ENCODE data around the gene SPRR3. TPM values are rescaled to one million over a fixed set of nuclear protein-coding genes. Genes with fewer than 3 reads are reported as not detected.

SPRR3 gene
- total and polyA plus RNA-seq, 7 donors: 2.1 to 13.2 TPM; not detected in 5

DNA sequence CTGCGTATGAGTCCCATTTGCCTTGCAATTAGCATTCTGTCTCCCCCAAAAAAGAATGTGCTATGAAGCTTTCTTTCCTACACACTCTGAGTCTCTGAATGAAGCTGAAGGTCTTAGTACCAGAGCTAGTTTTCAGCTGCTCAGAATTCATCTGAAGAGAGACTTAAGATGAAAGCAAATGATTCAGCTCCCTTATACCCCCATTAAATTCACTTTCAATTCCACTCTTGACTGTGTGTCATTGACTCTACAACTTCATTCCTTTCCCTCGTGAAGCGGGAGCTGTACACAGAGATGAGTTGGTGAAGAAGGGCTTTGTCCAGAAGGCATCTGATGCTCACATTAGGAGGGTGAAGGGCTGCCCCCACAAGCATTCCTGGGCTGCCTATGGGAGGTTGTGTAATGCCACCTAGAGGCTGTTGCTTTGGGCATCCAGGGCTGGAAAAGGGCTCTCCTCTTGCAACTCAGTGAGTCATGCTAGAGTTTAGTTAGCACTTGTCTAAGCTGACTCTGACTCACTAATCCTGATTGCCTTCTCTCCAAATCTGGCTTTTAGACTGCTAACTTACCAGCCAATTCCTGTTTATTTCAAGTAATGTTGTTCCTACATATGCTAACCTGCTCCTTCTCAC, 31.2 kb downstream of the SPRR3 start:
- no peak for TF ChIP-seq POLR2AphosphoS5 (IDR thresholded peaks at IDR 0.05)
- TF ChIP-seq, protein P1, sequence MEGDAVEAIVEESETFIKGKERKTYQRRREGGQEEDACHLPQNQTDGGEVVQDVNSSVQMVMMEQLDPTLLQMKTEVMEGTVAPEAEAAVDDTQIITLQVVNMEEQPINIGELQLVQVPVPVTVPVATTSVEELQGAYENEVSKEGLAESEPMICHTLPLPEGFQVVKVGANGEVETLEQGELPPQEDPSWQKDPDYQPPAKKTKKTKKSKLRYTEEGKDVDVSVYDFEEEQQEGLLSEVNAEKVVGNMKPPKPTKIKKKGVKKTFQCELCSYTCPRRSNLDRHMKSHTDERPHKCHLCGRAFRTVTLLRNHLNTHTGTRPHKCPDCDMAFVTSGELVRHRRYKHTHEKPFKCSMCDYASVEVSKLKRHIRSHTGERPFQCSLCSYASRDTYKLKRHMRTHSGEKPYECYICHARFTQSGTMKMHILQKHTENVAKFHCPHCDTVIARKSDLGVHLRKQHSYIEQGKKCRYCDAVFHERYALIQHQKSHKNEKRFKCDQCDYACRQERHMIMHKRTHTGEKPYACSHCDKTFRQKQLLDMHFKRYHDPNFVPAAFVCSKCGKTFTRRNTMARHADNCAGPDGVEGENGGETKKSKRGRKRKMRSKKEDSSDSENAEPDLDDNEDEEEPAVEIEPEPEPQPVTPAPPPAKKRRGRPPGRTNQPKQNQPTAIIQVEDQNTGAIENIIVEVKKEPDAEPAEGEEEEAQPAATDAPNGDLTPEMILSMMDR (IDR thresholded peaks at IDR 0.05): no peak
- no peak for TF ChIP-seq POLR2A (IDR thresholded peaks at IDR 0.05)
- TF ChIP-seq EP300 (IDR thresholded peaks at IDR 0.05): no peak
- no peak overlapping the region for H3K4me3 ChIP-seq
- intact Hi-C loops (cut with DNase I): no loop called here
- 54% methylated on average over 3 of the region's 3 CpGs for WGBS, 2 donors
- no peaks in the 10 kb centered on the region for H3K4me1 ChIP-seq
- DNase-seq: no peak
- no peaks in the 10 kb centered on the region for H3K36me3 ChIP-seq
- no peaks in the 10 kb centered on the region for H3K9me3 ChIP-seq
- H3K27me3 ChIP-seq: no peaks in the 10 kb centered on the region
- H3K27ac ChIP-seq: no peak overlapping the region

DNA sequence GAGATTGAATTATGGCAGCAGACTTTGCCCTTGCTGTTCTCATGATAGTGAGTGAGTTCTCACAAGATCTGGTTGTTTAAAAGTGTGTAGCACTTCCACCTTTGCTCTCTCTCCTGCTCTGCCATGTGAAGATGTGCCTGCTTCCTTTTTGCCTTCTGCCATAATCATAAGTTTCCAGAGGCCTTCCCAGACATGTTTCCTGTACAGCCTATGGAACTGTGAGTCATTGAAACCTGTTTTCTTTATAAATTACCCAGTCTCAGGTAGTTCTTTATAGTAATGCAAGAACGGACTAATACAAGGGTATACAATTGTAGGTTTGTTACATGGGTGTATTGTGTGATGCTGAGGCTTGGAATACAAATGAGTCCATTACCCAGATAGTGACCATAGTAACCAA, 33.7 kb downstream of the SPRR3 start:
- H3K27ac ChIP-seq: no peak overlapping the region
- WGBS, 2 donors: 82 to 86% methylated on average over 1 of the region's 1 CpG
- DNase-seq: no peak
- TF ChIP-seq POLR2AphosphoS5 (IDR thresholded peaks at IDR 0.05): no peak
- TF ChIP-seq, protein P1 (IDR thresholded peaks at IDR 0.05): no peak
- H3K27me3 ChIP-seq: no peaks in the 10 kb centered on the region
- intact Hi-C loops (cut with DNase I): no loop called here
- H3K4me3 ChIP-seq: no peak overlapping the region
- no peaks in the 10 kb centered on the region for H3K36me3 ChIP-seq
- H3K4me1 ChIP-seq: no peaks in the 10 kb centered on the region
- H3K9me3 ChIP-seq: no peaks in the 10 kb centered on the region

DNA sequence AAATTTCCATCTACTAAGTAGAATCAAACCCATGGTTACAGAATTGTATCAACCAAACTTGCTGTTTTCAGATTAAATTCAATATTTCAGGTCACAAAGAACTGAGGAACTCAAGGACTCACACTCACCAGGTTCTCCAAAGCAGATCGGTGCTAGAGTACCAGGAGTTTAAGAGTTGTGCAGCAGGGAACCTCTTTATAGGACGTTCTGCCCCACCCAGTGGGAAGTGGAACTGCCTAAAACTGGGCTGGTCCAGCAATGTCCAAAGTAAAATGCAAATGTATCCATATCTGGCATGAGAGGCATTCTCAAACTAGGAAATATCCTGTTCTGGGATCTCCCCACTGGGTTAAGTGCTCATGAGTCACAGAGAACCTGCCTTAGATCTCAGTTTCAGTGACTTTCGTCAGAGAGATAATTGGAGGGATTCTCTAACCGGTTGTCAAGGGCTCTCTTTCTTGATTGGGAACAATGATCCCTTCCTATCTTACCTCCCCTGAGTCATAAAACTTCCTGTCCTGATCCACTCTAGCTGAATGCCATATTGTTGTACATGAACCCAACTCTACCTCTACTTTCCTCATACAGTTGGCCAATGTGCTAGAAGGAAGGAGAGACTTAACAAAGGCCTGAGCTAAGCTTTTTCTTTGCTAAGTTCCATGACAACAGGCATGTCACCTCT, 39.5 kb downstream of the SPRR3 start, which contains the start of gene SPRR2D:
Gene SPRR2D (minus strand): TSS at position 171 of the 682 bp plus-strand sequence. CDS start 774 bp downstream, outside the sequence.
- H3K9me3 ChIP-seq: no peaks in the 10 kb centered on the region
- H3K4me3 ChIP-seq: no peak within 1 kb of the TSS

DNA sequence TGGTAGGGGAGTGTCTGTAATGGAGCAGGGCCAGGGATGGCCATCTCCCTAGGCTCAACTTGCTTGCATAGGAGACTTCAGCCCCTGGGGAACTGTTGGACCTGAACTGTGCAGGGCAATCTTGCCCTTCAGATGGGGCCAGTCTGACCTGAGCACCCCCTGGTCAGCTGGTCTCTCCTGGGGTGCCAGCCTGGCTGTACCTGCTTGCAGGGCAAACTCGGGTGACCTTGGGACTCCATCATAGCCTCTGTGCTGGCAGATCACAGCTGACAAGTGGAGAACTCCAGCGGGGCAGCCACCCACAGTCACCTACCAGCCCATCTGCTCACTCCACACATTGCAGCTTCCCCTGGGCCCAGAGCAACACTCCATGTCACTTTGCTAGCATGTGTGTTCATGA, 47.7 kb downstream of the SPRR3 start:
- H3K4me1 ChIP-seq: no peaks in the 10 kb centered on the region
- H3K27ac ChIP-seq: no peak overlapping the region
- TF ChIP-seq, protein P1 (IDR thresholded peaks at IDR 0.05): no peak
- TF ChIP-seq POLR2A (IDR thresholded peaks at IDR 0.05) (no peak), POLR2AphosphoS5 (IDR thresholded peaks at IDR 0.05) (no peak), EP300 (IDR thresholded peaks at IDR 0.05) (no peak)
- no peak overlapping the region for H3K4me3 ChIP-seq
- no peaks in the 10 kb centered on the region for H3K36me3 ChIP-seq
- 78 to 89% methylated on average over 2 of the region's 2 CpGs for WGBS, 2 donors
- H3K9me3 ChIP-seq: peaks cover 0 to 3% (median 0%) of the 10 kb centered on the region in 4 donors
- no peaks in the 10 kb centered on the region for H3K27me3 ChIP-seq
- no peak for DNase-seq
- intact Hi-C loops (cut with DNase I): no loop called here

More for the DNA sequence above, 39.5 kb downstream of the SPRR3 start, which contains the start of gene SPRR2D:
- H3K36me3 ChIP-seq: no peaks in the 10 kb centered on the region
- no peaks in the 10 kb centered on the region for H3K4me1 ChIP-seq
- intact Hi-C loops (cut with DNase I): no loop called here
- no peaks in the 10 kb centered on the region for H3K27me3 ChIP-seq
- no peak for DNase-seq
- no peak for TF ChIP-seq EP300 (IDR thresholded peaks at IDR 0.05)
- TF ChIP-seq POLR2A (IDR thresholded peaks at IDR 0.05): no peak
- TF ChIP-seq POLR2AphosphoS5 (IDR thresholded peaks at IDR 0.05): no peak
- TF ChIP-seq, protein P1 (IDR thresholded peaks at IDR 0.05): no peak
- 60 to 68% methylated on average over 4 of the region's 4 CpGs for whole genome bisulfite sequencing, 2 donors
- H3K27ac ChIP-seq: no peak within 1 kb of the TSS

Small RNA genes lying within 50 kb of the gene (small RNA-seq; reads per million reads assigned to genes)
- gene AL356867.1: 0 reads per million in 3 donors
- gene RF00322: 0 reads per million in 3 donors
- 0 reads per million in 3 donors for gene SPRR1A

Other genes with a start within 250 kb of the SPRR3 start
- gene KPRP, start 243.7 kb upstream of the SPRR3 start, total RNA-seq: not detected
- not detected for gene KPRP, start 243.7 kb upstream of the SPRR3 start, polyA plus RNA-seq
- not detected for gene LCE1F, start 226.6 kb upstream of the SPRR3 start, total RNA-seq
- gene LCE1F, start 226.6 kb upstream of the SPRR3 start, polyA plus RNA-seq: not detected
- gene LCE1E, start 215.5 kb upstream of the SPRR3 start, total RNA-seq: not detected
- gene LCE1E, start 215.5 kb upstream of the SPRR3 start, polyA plus RNA-seq: not detected
- not detected for gene LCE1D, start 205.0 kb upstream of the SPRR3 start, total RNA-seq
- not detected for gene LCE1D, start 205.0 kb upstream of the SPRR3 start, polyA plus RNA-seq
- not detected for gene LCE1C, start 195.1 kb upstream of the SPRR3 start, total RNA-seq
- gene LCE1C, start 195.1 kb upstream of the SPRR3 start, polyA plus RNA-seq: not detected
- not detected for gene LCE1B, start 189.8 kb upstream of the SPRR3 start, total RNA-seq
- gene LCE1B, start 189.8 kb upstream of the SPRR3 start, polyA plus RNA-seq: not detected
- not detected for gene LCE1A, start 174.3 kb upstream of the SPRR3 start, total RNA-seq
- not detected for gene LCE1A, start 174.3 kb upstream of the SPRR3 start, polyA plus RNA-seq
- not detected for gene LCE6A, start 158.9 kb upstream of the SPRR3 start, total RNA-seq
- gene LCE6A, start 158.9 kb upstream of the SPRR3 start, polyA plus RNA-seq: 1 to 10 TPM in 1 of 3 donors, not detected in 2; 2.4 TPM
- gene LCE7A, start 141.8 kb upstream of the SPRR3 start, total RNA-seq: not detected
- not detected for gene LCE7A, start 141.8 kb upstream of the SPRR3 start, polyA plus RNA-seq
- gene SMCP, start 123.4 kb upstream of the SPRR3 start, total RNA-seq: not detected
- gene SMCP, start 123.4 kb upstream of the SPRR3 start, polyA plus RNA-seq: not detected
- gene IVL, start 93.2 kb upstream of the SPRR3 start, total RNA-seq: not detected
- gene IVL, start 93.2 kb upstream of the SPRR3 start, polyA plus RNA-seq: 1 to 10 TPM in 1 of 3 donors, under 1 TPM in 1, not detected in 1; 0.03 to 1.2 TPM
- not detected for gene SPRR5, start 54.5 kb upstream of the SPRR3 start, total RNA-seq
- gene SPRR5, start 54.5 kb upstream of the SPRR3 start, polyA plus RNA-seq: not detected
- not detected for gene SPRR4, start 31.1 kb upstream of the SPRR3 start, total RNA-seq
- not detected for gene SPRR4, start 31.1 kb upstream of the SPRR3 start, polyA plus RNA-seq
- not detected for gene SPRR1A, start 17.7 kb upstream of the SPRR3 start, total RNA-seq
- gene SPRR1A, start 17.7 kb upstream of the SPRR3 start, polyA plus RNA-seq: not detected
- not detected for gene SPRR1B, start 29.5 kb downstream of the SPRR3 start, total RNA-seq
- gene SPRR1B, start 29.5 kb downstream of the SPRR3 start, polyA plus RNA-seq: 1 to 10 TPM in 1 of 3 donors, under 1 TPM in 1, not detected in 1; 0.19 to 3.0 TPM
- not detected for gene SPRR2D, start 39.4 kb downstream of the SPRR3 start, total RNA-seq
- gene SPRR2D, start 39.4 kb downstream of the SPRR3 start, polyA plus RNA-seq: under 1 TPM in 1 of 3 donors, not detected in 2; 0.29 TPM
- gene SPRR2A, start 55.8 kb downstream of the SPRR3 start, total RNA-seq: not detected
- 1 to 10 TPM in 1 of 3 donors, under 1 TPM in 1, not detected in 1; 0.42 to 2.4 TPM for gene SPRR2A, start 55.8 kb downstream of the SPRR3 start, polyA plus RNA-seq
- not detected for gene SPRR2B, start 69.9 kb downstream of the SPRR3 start, total RNA-seq
- not detected for gene SPRR2B, start 69.9 kb downstream of the SPRR3 start, polyA plus RNA-seq
- not detected for gene SPRR2E, start 92.8 kb downstream of the SPRR3 start, total RNA-seq
- 1 to 10 TPM in 1 of 3 donors, under 1 TPM in 1, not detected in 1; 0.16 to 1.8 TPM for gene SPRR2E, start 92.8 kb downstream of the SPRR3 start, polyA plus RNA-seq
- gene SPRR2F, start 111.8 kb downstream of the SPRR3 start, total RNA-seq: not detected
- gene SPRR2F, start 111.8 kb downstream of the SPRR3 start, polyA plus RNA-seq: not detected
- gene SPRR2G, start 149.1 kb downstream of the SPRR3 start, total RNA-seq: not detected
- gene SPRR2G, start 149.1 kb downstream of the SPRR3 start, polyA plus RNA-seq: not detected
- gene LELP1, start 201.7 kb downstream of the SPRR3 start, total RNA-seq: not detected
- gene LELP1, start 201.7 kb downstream of the SPRR3 start, polyA plus RNA-seq: not detected
- not detected for gene PRR9, start 215.8 kb downstream of the SPRR3 start, total RNA-seq
- not detected for gene PRR9, start 215.8 kb downstream of the SPRR3 start, polyA plus RNA-seq

All from sigmoid colon (tissue), 7 donors.